K562 (cell line): ENCODE measurements around the gene SPIRE1. TPM values are rescaled to one million over a fixed set of nuclear protein-coding genes. Genes with fewer than 3 reads are reported as not detected.

Source experiments
- ESRRA ChIP-seq: fragments of 450-650 bp; IDR thresholded peaks from 2 replicates; pipeline ENCODE4 v1.6.1; 2014; ENCODE audit warnings: low read depth, mild to moderate bottlenecking, moderate library complexity, borderline replicate concordance
- ETV5 ChIP-seq: sonication (generic); formaldehyde crosslinking; IDR thresholded peaks from 2 replicates; pipeline ENCODE4 v1.4.0; 2020; ENCODE audit warnings: low read depth, mild to moderate bottlenecking, missing genetic modification reagents
- HEY1 ChIP-seq: fragments of 250-450 bp; sonication (Bioruptor Pico); IDR thresholded peaks from 2 replicates; pipeline ENCODE4 v1.5.0; 2020; ENCODE audit warnings: mild to moderate bottlenecking, moderate library complexity, borderline replicate concordance
- NR4A1 ChIP-seq, 2 experiments: fragments of 250-450 bp in 1 of 2; fragments of 450-650 bp in 1 of 2; sonication (Bioruptor Pico) in 1 of 2; IDR thresholded peaks; 2 replicates each; pipeline versions ENCODE4 v1.4.0 to v1.6.1; 2016 to 2020; ENCODE audit warnings: mild to moderate bottlenecking in 2 of 2, missing compliant biosample characterization in 1 of 2, missing genetic modification characterization in 1 of 2, moderate library complexity in 1 of 2
- PHB2 ChIP-seq: fragments of 450-650 bp; IDR thresholded peaks from 2 replicates; pipeline ENCODE4 v1.6.1; 2017; ENCODE audit warnings: low read depth
- PHF8 ChIP-seq: fragments of 200-600 bp; sonication (generic); IDR thresholded peaks from 2 replicates; pipeline ENCODE4 v1.6.1; 2012; ENCODE audit warnings: mixed run types, mild to moderate bottlenecking, inconsistent platforms, low read length, moderate library complexity, borderline replicate concordance
- polyA plus RNA-seq, 8 experiments: library from polyadenylated mRNA; depleted of rRNA in 4 of 8; stranded (reverse) in 5 of 8; unstranded in 3 of 8; fragments of >200 nt; fragmentation: Nextera tagmentation in 2 of 8; fragmentation: Illumina TruSeq in 1 of 8; extraction: Ambion mirVana in 2 of 8; extraction: Trizol in 1 of 8; gene quantifications; 2 replicates each; pipeline versions ENCODE4 v1.2.1 to v1.2.3, GENCODE V29; 2011 to 2014; ENCODE audit warnings: inconsistent platforms in 1 of 8, missing spikeins in 1 of 8
- total RNA-seq, 7 experiments: library from RNA; depleted of rRNA in 6 of 7; stranded (reverse); fragments of >200 nt in 6 of 7; fragmentation: Illumina TruSeq in 2 of 7; extraction: Trizol in 2 of 7; gene quantifications; 2 replicates each; pipeline versions ENCODE4 v1.2.1 to v1.2.3, GENCODE V29; 2011 to 2021; ENCODE audit warnings: low replicate concordance in 1 of 7
- TF ChIP-seq, protein P1 (sequence below): fragments of 250-450 bp; sonication (Bioruptor Pico); IDR thresholded peaks from 2 replicates; pipeline ENCODE4 v1.8.0; 2022; ENCODE audit warnings: moderate library complexity, mild to moderate bottlenecking, inconsistent platforms
- TF ChIP-seq, protein P2 (sequence below): fragments of 250-450 bp; sonication (Bioruptor Pico); IDR thresholded peaks from 2 replicates; pipeline ENCODE4 v1.5.1; 2021; ENCODE audit warnings: mild to moderate bottlenecking
- TF ChIP-seq, protein P3 (sequence below), 3 experiments: fragments of 200-800 bp in 1 of 3; sonication (Bioruptor generic) in 1 of 3; sonication (generic) in 1 of 3; formaldehyde crosslinking in 1 of 3; IDR thresholded peaks; 2 replicates each; pipeline versions ENCODE4 v1.6.1 to v1.8.0; 2016 to 2022; ENCODE audit warnings: mild to moderate bottlenecking in 2 of 3, missing compliant biosample characterization in 2 of 3, missing genetic modification characterization in 2 of 3, missing genetic modification reagents in 1 of 3
- TF ChIP-seq, protein P4 (sequence below): fragments of 450-650 bp; conservative IDR thresholded peaks from 2 replicates; pipeline ENCODE4 v1.6.1; 2016; ENCODE audit warnings: missing genetic modification characterization, low read depth, mild to moderate bottlenecking, missing compliant biosample characterization, moderate library complexity
- TF ChIP-seq, protein P5 (sequence below): fragments of 250-450 bp; sonication (Bioruptor Pico); IDR thresholded peaks from 2 replicates; pipeline ENCODE4 v1.4.0; 2020; ENCODE audit warnings: mild to moderate bottlenecking, moderate library complexity

Gene SPIRE1
- total and polyA plus RNA-seq, 9 of the 15 experiments (the other 6 are each of a cell fraction or from before 2014, with no cell fraction given), result 2.9 to 14.0 (median 10.2) TPM

DNA sequence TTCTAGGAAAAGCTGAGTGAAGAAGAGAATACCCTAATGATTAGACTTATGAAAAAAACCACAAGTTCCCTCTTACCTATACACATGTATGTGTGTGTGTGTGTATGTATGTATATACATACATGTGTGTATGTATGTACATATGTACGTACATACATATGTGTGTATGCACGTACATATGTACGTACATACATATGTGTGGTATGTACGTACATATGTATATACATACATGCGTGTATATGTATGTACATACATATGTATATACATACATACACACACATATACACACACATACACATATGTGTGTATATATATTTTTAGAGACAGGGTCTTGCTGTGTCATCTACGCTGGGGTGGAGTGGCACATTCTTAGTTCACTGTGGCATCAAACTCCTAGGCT, 196.6 kb downstream of the SPIRE1 start (continued):
- TF ChIP-seq NR4A1 (CRISPR knock-in tag; IDR thresholded peaks at IDR 0.05) (no peak), NR4A1 (tag; IDR thresholded peaks at IDR 0.05) (no peak), PHF8 (no peak), HEY1 (CRISPR knock-in tag) (no peak), ETV5 (CRISPR knock-in tag) (no peak), PHB2 (no peak), ESRRA (no peak)
- TF ChIP-seq, protein P1, sequence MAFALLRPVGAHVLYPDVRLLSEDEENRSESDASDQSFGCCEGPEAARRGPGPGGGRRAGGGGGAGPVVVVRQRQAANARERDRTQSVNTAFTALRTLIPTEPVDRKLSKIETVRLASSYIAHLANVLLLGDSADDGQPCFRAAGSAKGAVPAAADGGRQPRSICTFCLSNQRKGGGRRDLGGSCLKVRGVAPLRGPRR (CRISPR knock-in tag), result peak; percentile 88
- TF ChIP-seq, protein P2, sequence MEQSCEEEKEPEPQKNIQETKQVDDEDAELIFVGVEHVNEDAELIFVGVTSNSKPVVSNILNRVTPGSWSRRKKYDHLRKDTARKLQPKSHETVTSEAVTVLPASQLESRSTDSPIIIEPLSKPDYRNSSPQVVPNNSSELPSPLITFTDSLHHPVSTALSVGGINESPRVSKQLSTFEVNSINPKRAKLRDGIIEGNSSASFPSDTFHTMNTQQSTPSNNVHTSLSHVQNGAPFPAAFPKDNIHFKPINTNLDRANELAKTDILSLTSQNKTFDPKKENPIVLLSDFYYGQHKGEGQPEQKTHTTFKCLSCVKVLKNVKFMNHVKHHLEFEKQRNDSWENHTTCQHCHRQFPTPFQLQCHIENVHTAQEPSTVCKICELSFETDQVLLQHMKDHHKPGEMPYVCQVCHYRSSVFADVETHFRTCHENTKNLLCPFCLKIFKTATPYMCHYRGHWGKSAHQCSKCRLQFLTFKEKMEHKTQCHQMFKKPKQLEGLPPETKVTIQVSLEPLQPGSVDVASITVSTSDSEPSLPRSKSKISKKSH (CRISPR knock-in tag), result no peak
- TF ChIP-seq, protein P3, sequence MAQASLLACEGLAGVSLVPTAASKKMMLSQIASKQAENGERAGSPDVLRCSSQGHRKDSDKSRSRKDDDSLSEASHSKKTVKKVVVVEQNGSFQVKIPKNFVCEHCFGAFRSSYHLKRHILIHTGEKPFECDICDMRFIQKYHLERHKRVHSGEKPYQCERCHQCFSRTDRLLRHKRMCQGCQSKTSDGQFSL (CRISPR knock-in tag; IDR thresholded peaks at IDR 0.05), result no peak
- TF ChIP-seq, protein P3 (tag; IDR thresholded peaks at IDR 0.05), result no peak
- TF ChIP-seq, protein P4, sequence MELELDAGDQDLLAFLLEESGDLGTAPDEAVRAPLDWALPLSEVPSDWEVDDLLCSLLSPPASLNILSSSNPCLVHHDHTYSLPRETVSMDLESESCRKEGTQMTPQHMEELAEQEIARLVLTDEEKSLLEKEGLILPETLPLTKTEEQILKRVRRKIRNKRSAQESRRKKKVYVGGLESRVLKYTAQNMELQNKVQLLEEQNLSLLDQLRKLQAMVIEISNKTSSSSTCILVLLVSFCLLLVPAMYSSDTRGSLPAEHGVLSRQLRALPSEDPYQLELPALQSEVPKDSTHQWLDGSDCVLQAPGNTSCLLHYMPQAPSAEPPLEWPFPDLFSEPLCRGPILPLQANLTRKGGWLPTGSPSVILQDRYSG (tag), result no peak
- TF ChIP-seq, protein P5, sequence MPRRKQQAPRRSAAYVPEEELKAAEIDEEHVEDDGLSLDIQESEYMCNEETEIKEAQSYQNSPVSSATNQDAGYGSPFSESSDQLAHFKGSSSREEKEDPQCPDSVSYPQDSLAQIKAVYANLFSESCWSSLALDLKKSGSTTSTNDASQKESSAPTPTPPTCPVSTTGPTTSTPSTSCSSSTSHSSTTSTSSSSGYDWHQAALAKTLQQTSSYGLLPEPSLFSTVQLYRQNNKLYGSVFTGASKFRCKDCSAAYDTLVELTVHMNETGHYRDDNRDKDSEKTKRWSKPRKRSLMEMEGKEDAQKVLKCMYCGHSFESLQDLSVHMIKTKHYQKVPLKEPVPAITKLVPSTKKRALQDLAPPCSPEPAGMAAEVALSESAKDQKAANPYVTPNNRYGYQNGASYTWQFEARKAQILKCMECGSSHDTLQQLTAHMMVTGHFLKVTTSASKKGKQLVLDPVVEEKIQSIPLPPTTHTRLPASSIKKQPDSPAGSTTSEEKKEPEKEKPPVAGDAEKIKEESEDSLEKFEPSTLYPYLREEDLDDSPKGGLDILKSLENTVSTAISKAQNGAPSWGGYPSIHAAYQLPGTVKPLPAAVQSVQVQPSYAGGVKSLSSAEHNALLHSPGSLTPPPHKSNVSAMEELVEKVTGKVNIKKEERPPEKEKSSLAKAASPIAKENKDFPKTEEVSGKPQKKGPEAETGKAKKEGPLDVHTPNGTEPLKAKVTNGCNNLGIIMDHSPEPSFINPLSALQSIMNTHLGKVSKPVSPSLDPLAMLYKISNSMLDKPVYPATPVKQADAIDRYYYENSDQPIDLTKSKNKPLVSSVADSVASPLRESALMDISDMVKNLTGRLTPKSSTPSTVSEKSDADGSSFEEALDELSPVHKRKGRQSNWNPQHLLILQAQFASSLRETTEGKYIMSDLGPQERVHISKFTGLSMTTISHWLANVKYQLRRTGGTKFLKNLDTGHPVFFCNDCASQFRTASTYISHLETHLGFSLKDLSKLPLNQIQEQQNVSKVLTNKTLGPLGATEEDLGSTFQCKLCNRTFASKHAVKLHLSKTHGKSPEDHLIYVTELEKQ (CRISPR knock-in tag), result 0 out of 2 replicates have a peak, but pooled peaks have one; percentile 43
